Thyroid gland (tissue), 4 donors: ENCODE results near the gene KLHL21. TPM values are rescaled to one million over a fixed set of nuclear protein-coding genes. Genes with fewer than 3 reads are reported as not detected.

Experiments used
- DNase-seq, 2 donors: peaks; one replicate each; pipeline ENCODE4 v3.0.0-alpha.2; 2019
- H3K27ac ChIP-seq, 3 donors: fragments of 200-600 bp; sonication (generic); 1 replicate in 2 of 3; 2 replicates in 1 of 3; pipeline ENCODE4 v1.5.1; 2016 to 2019; ENCODE audit warnings: mild to moderate bottlenecking in 1 of 3, moderate library complexity in 1 of 3
- H3K27me3 ChIP-seq: fragments of 200-600 bp; sonication (generic); one replicate; pipeline ENCODE4 v1.5.1; 2019
- H3K36me3 ChIP-seq, 2 donors: fragments of 200-600 bp; sonication (generic); one replicate each; pipeline ENCODE4 v1.5.1; 2016 to 2019
- H3K4me1 ChIP-seq, 2 donors: fragments of 200-600 bp; sonication (generic); one replicate each; pipeline ENCODE4 v1.5.1; 2017 to 2019
- H3K4me3 ChIP-seq, 3 donors: fragments of 200-600 bp; sonication (generic); replicated peaks in 1 of 3; 1 replicate in 2 of 3; 2 replicates in 1 of 3; pipeline ENCODE4 v1.5.1; 2016; ENCODE audit warnings: mild to moderate bottlenecking in 1 of 3
- H3K9me3 ChIP-seq: fragments of 200-600 bp; sonication (generic); one replicate; pipeline ENCODE4 v1.5.1; 2017
- CTCF ChIP-seq, 6 experiments: fragments of 200-600 bp in 3 of 6; fragments of 450-650 bp in 3 of 6; sonication (generic) in 3 of 6; IDR thresholded peaks; one replicate each; pipeline ENCODE4 v1.5.1; 2016 to 2019; ENCODE audit warnings: antibody characterized with exemption in 6 of 6, mild to moderate bottlenecking in 2 of 6, inconsistent platforms in 1 of 6, moderate library complexity in 1 of 6
- POLR2A ChIP-seq, 2 donors: fragments of 450-650 bp; IDR thresholded peaks; one replicate each; pipeline ENCODE4 v1.6.1; 2017; ENCODE audit warnings: antibody characterized with exemption in 2 of 2, mild to moderate bottlenecking in 2 of 2, moderate library complexity in 1 of 2
- WGBS, 2 donors: methylation state at CpG; one replicate each; pipeline ENCODE4 v1.1.5; 2017; 5-methylcytosine and 5-hydroxymethylcytosine counted together
- intact Hi-C: fragments of 100-400 bp; cut with DNase I; formaldehyde crosslinking; loops from one replicate; pipeline ENCODE4 v1.15.1; 2023
- total RNA-seq, 4 donors: library from RNA; depleted of rRNA; stranded (reverse); fragments of >200 nt; gene quantifications; one replicate each; pipeline ENCODE4 v1.2.3, GENCODE V29; 2016

KLHL21 gene
- total RNA-seq, 4 donors from 2014 or later: 34.9 to 68.4 (median 44.6) TPM

DNA sequence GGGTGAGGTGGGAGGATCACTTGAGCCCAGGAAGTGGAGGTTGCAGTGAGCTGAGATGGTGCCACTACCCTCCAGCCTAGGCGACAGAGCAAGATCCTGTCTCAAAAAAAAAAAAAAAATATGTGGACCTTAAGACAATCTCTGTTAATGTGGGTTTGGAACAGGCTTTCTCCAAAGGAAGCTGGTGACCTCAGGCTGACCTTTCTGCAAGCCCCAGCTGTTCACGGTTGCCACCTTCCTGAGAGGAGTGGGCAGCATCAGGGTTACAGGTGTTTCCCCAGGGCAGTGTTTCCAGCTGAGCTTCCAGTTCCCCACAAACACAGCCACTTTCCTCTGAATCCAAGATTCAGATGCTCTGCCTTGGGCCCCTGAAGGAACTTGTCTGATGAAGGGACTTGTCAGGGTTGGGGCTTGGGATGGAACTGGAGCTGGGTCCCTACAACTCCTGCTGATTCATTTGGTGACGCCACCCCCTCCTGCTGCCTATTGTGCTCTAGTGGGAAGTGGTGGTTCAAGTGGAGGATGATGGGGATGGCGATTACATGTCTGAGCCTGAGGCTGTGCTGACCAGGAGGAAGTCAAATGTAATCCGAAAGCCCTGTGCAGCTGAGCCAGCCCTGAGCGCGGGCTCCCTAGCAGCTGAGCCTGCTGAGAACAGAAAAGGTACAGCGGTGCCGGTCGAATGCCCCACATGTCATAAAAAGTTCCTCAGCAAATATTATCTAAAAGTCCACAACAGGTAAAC, 20.9 kb downstream of the KLHL21 start:
- H3K4me1 ChIP-seq: peaks cover 25 to 32% of the 10 kb centered on the region in 2 donors
- intact Hi-C loops: no loop called here

DNA sequence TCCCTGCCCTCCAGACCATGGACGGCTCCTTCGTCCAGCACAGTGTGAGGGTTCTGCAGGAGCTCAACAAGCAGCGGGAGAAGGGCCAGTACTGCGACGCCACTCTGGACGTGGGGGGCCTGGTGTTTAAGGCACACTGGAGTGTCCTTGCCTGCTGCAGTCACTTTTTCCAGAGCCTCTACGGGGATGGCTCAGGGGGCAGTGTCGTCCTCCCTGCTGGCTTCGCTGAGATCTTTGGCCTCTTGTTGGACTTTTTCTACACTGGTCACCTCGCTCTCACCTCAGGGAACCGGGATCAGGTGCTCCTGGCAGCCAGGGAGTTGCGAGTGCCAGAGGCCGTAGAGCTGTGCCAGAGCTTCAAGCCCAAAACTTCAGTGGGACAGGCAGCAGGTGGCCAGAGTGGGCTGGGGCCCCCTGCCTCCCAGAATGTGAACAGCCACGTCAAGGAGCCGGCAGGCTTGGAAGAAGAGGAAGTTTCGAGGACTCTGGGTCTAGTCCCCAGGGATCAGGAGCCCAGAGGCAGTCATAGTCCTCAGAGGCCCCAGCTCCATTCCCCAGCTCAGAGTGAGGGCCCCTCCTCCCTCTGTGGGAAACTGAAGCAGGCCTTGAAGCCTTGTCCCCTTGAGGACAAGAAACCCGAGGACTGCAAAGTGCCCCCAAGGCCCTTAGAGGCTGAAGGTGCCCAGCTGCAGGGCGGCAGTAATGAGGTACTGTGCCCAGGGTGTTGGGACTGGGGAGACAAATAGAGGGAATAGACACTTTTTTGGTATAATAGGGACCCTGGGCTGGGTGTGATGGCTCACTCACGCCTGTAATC, 21.9 kb downstream of the KLHL21 start:
- peaks cover 21 to 29% of the 10 kb centered on the region in 2 donors for H3K4me1 ChIP-seq
- 30 to 46% methylated on average over 9 to 19 of the region's 19 CpGs for whole genome bisulfite sequencing, 2 donors
- no peak for TF ChIP-seq POLR2A (IDR thresholded peaks at IDR 0.05)
- no peak for TF ChIP-seq CTCF (IDR thresholded peaks at IDR 0.05)
- DNase-seq: no peak
- H3K4me3 ChIP-seq: peak overlapping the region; percentile 85 to 95 (median 90)
- H3K27me3 ChIP-seq: no peaks in the 10 kb centered on the region
- H3K36me3 ChIP-seq: no peaks in the 10 kb centered on the region
- H3K27ac ChIP-seq: peak overlapping the region; percentile 66 to 86 (median 69)
- H3K9me3 ChIP-seq: no peaks in the 10 kb centered on the region
- intact Hi-C loops: no loop called here

More for the DNA sequence above, 20.9 kb downstream of the KLHL21 start:
- Histone ChIP-seq H3K9me3 (no peaks in the 10 kb centered on the region), H3K36me3 (no peaks in the 10 kb centered on the region), H3K27me3 (no peaks in the 10 kb centered on the region), H3K27ac (no peak overlapping the region), H3K4me3 (no peak overlapping the region)
- 75 to 83% methylated on average over 10 of the region's 10 CpGs for WGBS, 2 donors
- TF ChIP-seq POLR2A (IDR thresholded peaks at IDR 0.05): no peak
- no peak for TF ChIP-seq CTCF (IDR thresholded peaks at IDR 0.05)
- no peak for DNase-seq

DNA sequence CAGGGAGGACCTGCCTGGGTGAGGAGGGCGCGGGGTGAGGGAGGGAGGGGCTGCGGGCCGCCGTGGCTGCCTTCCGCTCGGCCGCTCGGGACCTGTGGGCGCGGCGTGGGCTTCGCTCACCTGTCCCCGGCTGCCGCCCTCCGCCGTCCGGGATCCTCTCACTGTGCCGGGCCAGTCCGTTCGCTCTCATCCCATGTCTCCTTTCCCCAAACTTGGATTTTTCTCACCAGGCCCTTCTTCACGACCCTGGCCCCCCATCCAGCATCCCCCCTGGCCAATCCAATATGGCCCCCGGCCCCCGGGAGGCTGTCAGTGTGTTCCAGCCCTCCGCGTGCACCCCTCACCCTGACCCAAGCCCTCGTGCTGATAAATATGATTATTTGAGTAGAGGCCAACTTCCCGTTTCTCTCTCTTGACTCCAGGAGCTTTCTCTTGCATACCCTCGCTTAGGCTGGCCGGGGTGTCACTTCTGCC, 22.5 kb downstream of the KLHL21 start:
- Histone ChIP-seq H3K36me3 (no peaks in the 10 kb centered on the region), H3K27me3 (no peaks in the 10 kb centered on the region), H3K4me1 (peaks cover 14 to 23% of the 10 kb centered on the region in 2 donors), H3K4me3 (peak overlapping the region; percentile 85 to 95 (median 90)), H3K27ac (peak overlapping the region; percentile 66 to 86 (median 69)), H3K9me3 (no peaks in the 10 kb centered on the region)
- TF ChIP-seq POLR2A (IDR thresholded peaks at IDR 0.05) (no peak), CTCF (IDR thresholded peaks at IDR 0.05) (no peak)
- WGBS, 2 donors: 0 to 2% methylated on average over 16 to 21 of the region's 30 CpGs
- intact Hi-C loops: no loop called here
- DNase-seq: no peak

DNA sequence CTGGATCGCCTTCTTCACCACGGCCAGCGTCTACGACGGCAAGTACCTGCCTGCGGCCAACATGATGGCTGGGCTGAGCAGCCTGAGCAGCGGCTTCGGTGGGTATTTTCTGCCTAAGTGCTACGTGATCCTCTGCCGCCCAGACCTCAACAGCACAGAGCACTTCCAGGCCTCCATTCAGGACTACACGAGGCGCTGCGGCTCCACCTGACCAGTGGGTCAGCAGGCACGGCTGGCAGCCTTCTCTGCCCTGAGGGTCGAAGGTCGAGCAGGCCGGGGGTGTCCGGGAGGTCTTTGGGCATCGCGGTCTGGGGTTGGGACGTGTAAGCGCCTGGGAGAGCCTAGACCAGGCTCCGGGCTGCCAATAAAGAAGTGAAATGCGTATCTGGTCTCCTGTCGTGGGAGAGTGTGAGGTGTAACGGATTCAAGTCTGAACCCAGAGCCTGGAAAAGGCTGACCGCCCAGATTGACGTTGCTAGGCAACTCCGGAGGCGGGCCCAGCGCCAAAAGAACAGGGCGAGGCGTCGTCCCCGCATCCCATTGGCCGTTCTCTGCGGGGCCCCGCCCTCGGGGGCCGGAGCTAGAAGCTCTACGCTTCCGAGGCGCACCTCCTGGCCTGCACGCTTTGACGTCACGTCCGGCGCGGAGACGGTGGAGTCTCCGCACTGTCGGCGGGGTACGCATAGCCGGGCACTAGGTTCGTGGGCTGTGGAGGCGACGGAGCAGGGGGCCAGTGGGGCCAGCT, 23.1 kb downstream of the KLHL21 start, which contains the start of gene ZBTB48:
ZBTB48 (plus strand) TSS at position 621 of the 745 bp plus-strand sequence. CDS start 616 bp downstream, outside the sequence.
- TF ChIP-seq POLR2A (IDR thresholded peaks at IDR 0.05) (peak; percentile 84 to 97), CTCF (IDR thresholded peaks at IDR 0.05) (no peak)
- Histone ChIP-seq H3K4me3 (peak within 1 kb of the TSS; percentile 85 to 95 (median 90)), H3K27ac (peak within 1 kb of the TSS; percentile 69 to 86 (median 86)), H3K27me3 (no peaks in the 10 kb centered on the region), H3K36me3 (no peaks in the 10 kb centered on the region), H3K4me1 (peaks cover 14 to 23% of the 10 kb centered on the region in 2 donors), H3K9me3 (no peaks in the 10 kb centered on the region)
- 12 to 70% methylated on average over 6 to 45 of the region's 58 CpGs for WGBS, 2 donors
- DNase-seq: peak; percentile 99 to 100
- intact Hi-C loops: no loop called here
